Adrenal gland (tissue), 5 donors: ENCODE measurements around the gene ATP6V1F.

Source experiments
- CTCF ChIP-seq, 6 experiments: fragments of 450-650 bp in 4 of 6; fragments of 200-600 bp in 2 of 6; sonication (generic) in 1 of 6; IDR thresholded peaks; 1 replicate in 5 of 6; 2 replicates in 1 of 6; pipeline versions ENCODE4 v1.5.1 to v1.8.0; 2016 to 2021; ENCODE audit warnings: antibody characterized with exemption in 6 of 6, mild to moderate bottlenecking in 2 of 6, moderate library complexity in 1 of 6
- POLR2A ChIP-seq, 2 donors: fragments of 450-650 bp; IDR thresholded peaks; one replicate each; pipeline ENCODE4 v1.6.1; 2017; ENCODE audit warnings: antibody characterized with exemption in 2 of 2, mild to moderate bottlenecking in 2 of 2, moderate library complexity in 1 of 2
- donor health status: DM: no; HTN: no; CAD: no.

- no peak for TF ChIP-seq CTCF (IDR thresholded peaks at IDR 0.05)
- no peak for TF ChIP-seq POLR2A (IDR thresholded peaks at IDR 0.05)
Observed at GRCh38 chr7:128861957-128862570, 592 bp upstream of the ATP6V1F start.
